ENCODE measurements around the gene LRRC2. TPM values are rescaled to one million over a fixed set of nuclear protein-coding genes. Genes with fewer than 3 reads are reported as not detected.

LRRC2 gene
- total RNA-seq, 6 experiments from 2014 or later, result 0.19 to 0.56 (median 0.37) TPM

DNA sequence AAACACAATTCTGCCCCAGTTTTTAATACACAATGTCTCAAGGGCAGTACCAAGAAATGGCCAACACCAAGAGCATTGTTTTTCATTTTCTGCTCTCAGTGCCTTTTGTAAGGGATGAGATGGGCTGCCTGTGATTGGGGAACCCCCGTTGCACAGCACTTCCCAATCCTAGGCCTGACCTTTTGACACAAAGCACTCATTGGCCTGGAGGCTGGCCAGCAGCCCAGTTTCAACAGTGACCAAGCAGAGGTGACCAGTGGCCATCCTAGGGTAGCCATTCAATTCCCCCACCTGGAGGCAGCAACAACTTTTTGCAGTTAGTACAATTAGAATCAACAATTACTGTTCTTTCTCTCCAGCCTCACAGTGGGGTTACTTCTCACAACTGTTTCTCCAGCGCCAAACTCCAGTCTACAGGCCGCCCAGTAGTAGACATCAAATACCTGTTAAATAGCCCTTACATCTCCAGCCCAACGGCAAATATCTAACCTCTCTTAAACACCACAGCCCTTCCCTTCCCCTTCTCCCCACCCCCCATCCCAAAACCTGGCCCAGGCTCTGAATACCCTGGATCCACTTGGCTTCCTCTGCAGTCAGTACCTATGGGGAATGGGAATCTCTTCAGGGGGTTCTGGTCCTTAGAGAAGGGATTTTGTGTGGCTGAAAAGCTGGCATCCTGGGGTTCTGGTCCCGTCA, 8.9 kb upstream of the LRRC2 start:
- H3K4me1 Mint-ChIP-seq (ENCODE audit: low read depth), result no peaks in the 10 kb centered on the region
- DNase-seq, result no peak
- TF ChIP-seq, protein P1, sequence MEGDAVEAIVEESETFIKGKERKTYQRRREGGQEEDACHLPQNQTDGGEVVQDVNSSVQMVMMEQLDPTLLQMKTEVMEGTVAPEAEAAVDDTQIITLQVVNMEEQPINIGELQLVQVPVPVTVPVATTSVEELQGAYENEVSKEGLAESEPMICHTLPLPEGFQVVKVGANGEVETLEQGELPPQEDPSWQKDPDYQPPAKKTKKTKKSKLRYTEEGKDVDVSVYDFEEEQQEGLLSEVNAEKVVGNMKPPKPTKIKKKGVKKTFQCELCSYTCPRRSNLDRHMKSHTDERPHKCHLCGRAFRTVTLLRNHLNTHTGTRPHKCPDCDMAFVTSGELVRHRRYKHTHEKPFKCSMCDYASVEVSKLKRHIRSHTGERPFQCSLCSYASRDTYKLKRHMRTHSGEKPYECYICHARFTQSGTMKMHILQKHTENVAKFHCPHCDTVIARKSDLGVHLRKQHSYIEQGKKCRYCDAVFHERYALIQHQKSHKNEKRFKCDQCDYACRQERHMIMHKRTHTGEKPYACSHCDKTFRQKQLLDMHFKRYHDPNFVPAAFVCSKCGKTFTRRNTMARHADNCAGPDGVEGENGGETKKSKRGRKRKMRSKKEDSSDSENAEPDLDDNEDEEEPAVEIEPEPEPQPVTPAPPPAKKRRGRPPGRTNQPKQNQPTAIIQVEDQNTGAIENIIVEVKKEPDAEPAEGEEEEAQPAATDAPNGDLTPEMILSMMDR (IDR thresholded peaks at IDR 0.05), result no peak
- no peaks in the 10 kb centered on the region; the same call in 1 of the 2 replicates for H3K9me3 Mint-ChIP-seq
- H3K36me3 Mint-ChIP-seq (ENCODE audit: low read depth), result no peaks in the 10 kb centered on the region
- H3K27me3 Mint-ChIP-seq (ENCODE audit: insufficient read depth), result peaks cover 35% of the 10 kb centered on the region
- H3K27ac Mint-ChIP-seq, result no peak overlapping the region
- no peak overlapping the region for H3K4me3 Mint-ChIP-seq

DNA sequence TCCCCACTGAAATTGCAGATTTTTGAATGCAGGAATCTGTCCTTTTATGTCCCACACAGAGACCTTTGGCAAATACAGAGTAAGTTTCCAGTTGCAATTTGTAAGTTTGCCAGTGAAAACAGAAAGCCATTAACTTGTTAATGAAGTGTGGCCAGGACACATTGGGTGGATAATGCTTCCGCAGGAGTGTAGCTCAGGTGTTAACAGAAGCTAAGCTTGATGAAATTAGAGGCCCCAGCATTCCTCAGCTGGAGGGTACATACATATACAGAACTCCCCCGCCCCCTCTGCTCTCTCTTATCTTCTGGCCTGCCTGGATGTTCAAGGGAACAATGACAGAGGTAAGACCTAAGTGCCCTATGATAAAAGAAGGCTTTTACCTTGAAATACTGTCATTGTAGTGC, 8.1 kb upstream of the LRRC2 start:
- TF ChIP-seq, protein P1 (IDR thresholded peaks at IDR 0.05), result no peak
- Mint-ChIP-seq H3K4me1 (ENCODE audit: low read depth) (no peaks in the 10 kb centered on the region), H3K9me3 (no peaks in the 10 kb centered on the region; the same call in 1 of the 2 replicates), H3K27ac (no peak overlapping the region), H3K36me3 (ENCODE audit: low read depth) (no peaks in the 10 kb centered on the region), H3K27me3 (ENCODE audit: insufficient read depth) (peaks cover 33% of the 10 kb centered on the region), H3K4me3 (no peak overlapping the region)
- DNase-seq, result no peak

DNA sequence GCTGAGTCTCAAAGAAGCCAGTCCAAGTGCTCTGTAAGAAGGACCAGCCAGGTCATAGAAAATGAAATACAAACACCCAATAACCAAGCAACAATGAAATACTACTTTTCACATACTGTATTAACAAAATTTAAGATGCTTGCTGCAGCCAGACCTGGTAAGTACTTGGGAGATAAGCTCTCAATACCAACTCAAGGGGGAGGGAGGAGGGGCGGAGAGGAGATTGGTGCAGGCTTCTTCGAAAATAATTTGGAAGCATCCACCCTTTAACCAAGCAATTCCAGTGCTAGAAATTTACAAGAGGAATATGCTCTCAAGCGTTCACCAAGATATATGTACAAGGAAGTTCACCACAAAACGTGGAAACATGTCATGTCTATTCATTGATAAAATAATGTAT, 7.6 kb upstream of the LRRC2 start:
- H3K4me1 Mint-ChIP-seq (ENCODE audit: low read depth), result no peaks in the 10 kb centered on the region
- DNase-seq, result no peak
- H3K4me3 Mint-ChIP-seq, result no peak overlapping the region
- H3K9me3 Mint-ChIP-seq, result no peaks in the 10 kb centered on the region; the same call in 1 of the 2 replicates
- H3K27ac Mint-ChIP-seq, result no peak overlapping the region
- TF ChIP-seq, protein P1 (IDR thresholded peaks at IDR 0.05), result no peak
- H3K36me3 Mint-ChIP-seq (ENCODE audit: low read depth), result no peaks in the 10 kb centered on the region
- H3K27me3 Mint-ChIP-seq (ENCODE audit: insufficient read depth), result peaks cover 33% of the 10 kb centered on the region

DNA sequence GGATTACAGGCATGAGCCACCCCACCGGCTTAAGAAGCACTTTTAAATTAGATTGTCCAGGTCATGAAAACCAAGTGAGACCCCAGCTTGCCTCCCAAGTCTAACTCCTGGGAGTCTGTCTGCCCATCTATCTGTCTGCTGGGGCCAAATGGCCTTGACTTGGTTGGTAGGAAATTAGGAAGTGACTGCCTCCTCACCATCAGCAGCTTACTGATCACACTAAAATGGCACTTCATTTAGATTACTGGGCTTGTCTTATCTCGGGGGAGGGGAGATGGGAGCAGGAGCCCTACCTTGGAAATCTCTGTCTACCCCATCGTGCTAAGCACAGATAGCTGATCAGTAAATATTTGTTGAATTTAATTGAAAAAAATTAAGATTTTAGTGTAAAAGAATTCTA, 5.6 kb upstream of the LRRC2 start:
- TF ChIP-seq, protein P1 (IDR thresholded peaks at IDR 0.05), result no peak
- no peaks in the 10 kb centered on the region for H3K36me3 Mint-ChIP-seq (ENCODE audit: low read depth)
- DNase-seq, result no peak
- H3K27ac Mint-ChIP-seq, result no peak overlapping the region
- no peaks in the 10 kb centered on the region for H3K4me1 Mint-ChIP-seq (ENCODE audit: low read depth)
- H3K9me3 Mint-ChIP-seq, result no peaks in the 10 kb centered on the region; the same call in 1 of the 2 replicates
- peaks cover 27% of the 10 kb centered on the region for H3K27me3 Mint-ChIP-seq (ENCODE audit: insufficient read depth)
- H3K4me3 Mint-ChIP-seq, result no peak overlapping the region

DNA sequence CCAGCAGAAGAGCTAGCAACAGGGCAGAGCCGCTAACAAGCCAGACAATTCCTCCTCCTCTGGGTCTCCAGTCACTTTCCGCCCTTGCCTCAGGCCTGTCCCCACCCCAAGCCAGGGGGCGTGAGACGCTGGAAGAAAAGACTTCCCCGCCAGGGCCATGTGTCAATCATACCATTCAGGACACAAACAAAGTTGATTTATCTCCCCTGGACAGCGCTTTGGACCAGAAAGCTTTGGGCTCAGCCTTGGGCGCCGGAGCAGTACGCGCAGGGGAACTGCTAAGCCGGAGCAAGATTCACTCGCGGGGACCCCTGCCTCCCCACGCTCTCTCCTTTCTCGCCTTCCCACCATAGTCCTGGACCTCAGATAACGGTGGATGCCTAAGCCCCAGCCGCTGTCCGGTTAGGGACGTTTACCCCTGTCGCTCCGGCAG, 479 bp downstream of the LRRC2 start:
- H3K4me1 Mint-ChIP-seq (ENCODE audit: low read depth), result peaks cover 18% of the 10 kb centered on the region
- peaks cover 16% of the 10 kb centered on the region for H3K36me3 Mint-ChIP-seq (ENCODE audit: low read depth)
- no peak for DNase-seq
- TF ChIP-seq, protein P1 (IDR thresholded peaks at IDR 0.05), result no peak
- peaks cover 13% of the 10 kb centered on the region for H3K9me3 Mint-ChIP-seq
- H3K4me3 Mint-ChIP-seq, result peak overlapping the region; percentile 85
- peaks cover 15% of the 10 kb centered on the region for H3K27me3 Mint-ChIP-seq (ENCODE audit: insufficient read depth)
- H3K27ac Mint-ChIP-seq, result no peak overlapping the region

Measured in HFFc6 (cell line).